Measurements from ENCODE around the gene NME7. TPM values are rescaled to one million over a fixed set of nuclear protein-coding genes. Genes with fewer than 3 reads are reported as not detected.
A peak's percentile ranks its signal among the peaks of the same experiment; 100 is the strongest.

The NME7 gene
- total RNA-seq, 1 experiment from 2014 or later = 9.0 TPM

- H3K4me1 Mint-ChIP-seq (ENCODE audit: low read depth, unreplicated experiment) = peaks cover 69% of the 10 kb centered on the region
Observed at GRCh38 chr1:169120066-169120465, 247.5 kb downstream of the NME7 start.

GRCh38 chr1:169119405-169119804 lies 248.2 kb downstream of the NME7 start:
- Histone ChIP-seq H3K36me3 (ENCODE audit: control insufficient read depth, insufficient read depth, low read length) (peaks cover 7% of the 10 kb centered on the region), H3K9me3 (no peaks in the 10 kb centered on the region), H3K4me1 (peaks cover 66% of the 10 kb centered on the region), H3K4me3 (ENCODE audit: low read depth, low read length) (no peak overlapping the region), H3K27me3 (replicated peaks; ENCODE audit: control insufficient read depth, insufficient read depth, low read length) (no peaks in the 10 kb centered on the region)
- H3K4me1 Mint-ChIP-seq (ENCODE audit: low read depth, unreplicated experiment) = peaks cover 66% of the 10 kb centered on the region
- ChIA-PET CTCF (interaction anchor here (1.1 kb wide), 1 partner anchor 9 kb away, joined by 4 read pairs; no protein-coding TSS in a partner anchor), POLR2A (no interaction called here)
- intact Hi-C loops (cut with micrococcal nuclease; ENCODE audit: unreplicated experiment) = no loop called here
- no peaks in the 10 kb centered on the region for H3K9me3 Mint-ChIP-seq (ENCODE audit: unreplicated experiment)
- BruUV-seq (replicated peaks) = no TSS peak
- TF ChIP-seq CTCF (IDR thresholded peaks at IDR 0.05; ENCODE audit: insufficient read depth in 1 of 2, low read depth in 1 of 2, low read length in 1 of 2, severe bottlenecking in 1 of 2, unreplicated experiment in 1 of 2) = no peak
- peak overlapping the region; percentile 31 for H3K4me3 Mint-ChIP-seq (ENCODE audit: unreplicated experiment)
- H3K27me3 Mint-ChIP-seq (ENCODE audit: insufficient read depth, unreplicated experiment) = no peaks in the 10 kb centered on the region
- peaks cover 100% of the 10 kb centered on the region for H3K36me3 Mint-ChIP-seq (ENCODE audit: insufficient read depth, unreplicated experiment)
- H3K27ac Mint-ChIP-seq (ENCODE audit: unreplicated experiment) = peak overlapping the region; percentile 2
- DNase-seq = no peak

More at GRCh38 chr1:169120066-169120465, 247.5 kb downstream of the NME7 start:
- Mint-ChIP-seq H3K4me3 (ENCODE audit: unreplicated experiment) (peak overlapping the region; percentile 0), H3K9me3 (ENCODE audit: unreplicated experiment) (no peaks in the 10 kb centered on the region), H3K27me3 (ENCODE audit: insufficient read depth, unreplicated experiment) (no peaks in the 10 kb centered on the region), H3K36me3 (ENCODE audit: insufficient read depth, unreplicated experiment) (peaks cover 100% of the 10 kb centered on the region), H3K27ac (ENCODE audit: unreplicated experiment) (peak overlapping the region; percentile 2)
- Histone ChIP-seq H3K4me1 (peaks cover 62% of the 10 kb centered on the region), H3K27me3 (replicated peaks; ENCODE audit: control insufficient read depth, insufficient read depth, low read length) (no peaks in the 10 kb centered on the region), H3K9me3 (no peaks in the 10 kb centered on the region), H3K36me3 (ENCODE audit: control insufficient read depth, insufficient read depth, low read length) (peaks cover 7% of the 10 kb centered on the region), H3K4me3 (ENCODE audit: low read depth, low read length) (no peak overlapping the region)
- CTCF ChIA-PET = interaction anchor here (1.1 kb wide), 1 partner anchor 10 kb away, joined by 4 read pairs; no protein-coding TSS in a partner anchor
- no peak for TF ChIP-seq CTCF (IDR thresholded peaks at IDR 0.05; ENCODE audit: insufficient read depth in 1 of 2, low read depth in 1 of 2, low read length in 1 of 2, severe bottlenecking in 1 of 2, unreplicated experiment in 1 of 2)
- intact Hi-C loops (cut with micrococcal nuclease; ENCODE audit: unreplicated experiment) = no loop called here
- POLR2A ChIA-PET = no interaction called here
- BruUV-seq (replicated peaks) = no TSS peak
- DNase-seq = no peak

GRCh38 chr1:169118227-169118626 lies 249.4 kb downstream of the NME7 start:
- ChIA-PET POLR2A (no interaction called here), CTCF (no interaction called here)
- H3K4me3 Mint-ChIP-seq (ENCODE audit: unreplicated experiment) = no peak overlapping the region
- Histone ChIP-seq H3K36me3 (ENCODE audit: control insufficient read depth, insufficient read depth, low read length) (peaks cover 9% of the 10 kb centered on the region), H3K9me3 (no peaks in the 10 kb centered on the region), H3K27me3 (replicated peaks; ENCODE audit: control insufficient read depth, insufficient read depth, low read length) (no peaks in the 10 kb centered on the region), H3K4me1 (peaks cover 71% of the 10 kb centered on the region), H3K4me3 (ENCODE audit: low read depth, low read length) (no peak overlapping the region)
- peak overlapping the region; percentile 52 for H3K27ac Mint-ChIP-seq (ENCODE audit: unreplicated experiment)
- peaks cover 71% of the 10 kb centered on the region for H3K4me1 Mint-ChIP-seq (ENCODE audit: low read depth, unreplicated experiment)
- H3K36me3 Mint-ChIP-seq (ENCODE audit: insufficient read depth, unreplicated experiment) = peaks cover 100% of the 10 kb centered on the region
- H3K9me3 Mint-ChIP-seq (ENCODE audit: unreplicated experiment) = no peaks in the 10 kb centered on the region
- intact Hi-C loops (cut with micrococcal nuclease; ENCODE audit: unreplicated experiment) = no loop called here
- H3K27me3 Mint-ChIP-seq (ENCODE audit: insufficient read depth, unreplicated experiment) = no peaks in the 10 kb centered on the region
- no peak for DNase-seq
- BruUV-seq (replicated peaks) = no TSS peak
- no peak for TF ChIP-seq CTCF (IDR thresholded peaks at IDR 0.05; ENCODE audit: insufficient read depth in 1 of 2, low read depth in 1 of 2, low read length in 1 of 2, severe bottlenecking in 1 of 2, unreplicated experiment in 1 of 2)
